ENCODE measurements around the gene FAM53A.

FAM53A gene

DNA sequence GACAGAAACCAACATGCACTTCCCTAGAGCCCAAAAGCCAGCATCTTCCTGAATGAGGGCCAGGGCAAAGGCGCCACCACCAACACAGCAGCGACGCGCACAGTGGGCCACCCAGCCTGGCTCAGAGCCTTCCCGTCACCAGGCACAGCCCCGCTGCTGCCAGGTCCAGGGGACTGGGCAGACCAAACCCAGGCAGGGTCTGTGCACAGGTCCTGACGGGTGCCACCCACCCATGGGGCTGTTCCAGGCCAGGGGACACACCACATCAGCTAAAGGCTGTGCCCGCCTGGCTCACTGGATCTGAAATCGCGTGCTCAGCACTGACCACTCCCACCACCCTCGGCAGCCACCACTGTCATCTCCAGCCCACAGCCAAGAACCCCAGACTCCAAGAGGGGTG, 13.8 kb downstream of the FAM53A start (continued):
- TF ChIP-seq ZNF521 (tag by site-specific recombination; IDR thresholded peaks at IDR 0.05) = no peak
- TF ChIP-seq PATZ1 (tag by site-specific recombination; IDR thresholded peaks at IDR 0.05) = no peak
- TF ChIP-seq, protein P1, sequence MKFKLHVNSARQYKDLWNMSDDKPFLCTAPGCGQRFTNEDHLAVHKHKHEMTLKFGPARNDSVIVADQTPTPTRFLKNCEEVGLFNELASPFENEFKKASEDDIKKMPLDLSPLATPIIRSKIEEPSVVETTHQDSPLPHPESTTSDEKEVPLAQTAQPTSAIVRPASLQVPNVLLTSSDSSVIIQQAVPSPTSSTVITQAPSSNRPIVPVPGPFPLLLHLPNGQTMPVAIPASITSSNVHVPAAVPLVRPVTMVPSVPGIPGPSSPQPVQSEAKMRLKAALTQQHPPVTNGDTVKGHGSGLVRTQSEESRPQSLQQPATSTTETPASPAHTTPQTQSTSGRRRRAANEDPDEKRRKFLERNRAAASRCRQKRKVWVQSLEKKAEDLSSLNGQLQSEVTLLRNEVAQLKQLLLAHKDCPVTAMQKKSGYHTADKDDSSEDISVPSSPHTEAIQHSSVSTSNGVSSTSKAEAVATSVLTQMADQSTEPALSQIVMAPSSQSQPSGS (tag by site-specific recombination; IDR thresholded peaks at IDR 0.05; ENCODE audit: low read depth) = no peak
- TF ChIP-seq ZNF10 (tag by site-specific recombination; IDR thresholded peaks at IDR 0.05) = no peak

- TF ChIP-seq, protein P2, sequence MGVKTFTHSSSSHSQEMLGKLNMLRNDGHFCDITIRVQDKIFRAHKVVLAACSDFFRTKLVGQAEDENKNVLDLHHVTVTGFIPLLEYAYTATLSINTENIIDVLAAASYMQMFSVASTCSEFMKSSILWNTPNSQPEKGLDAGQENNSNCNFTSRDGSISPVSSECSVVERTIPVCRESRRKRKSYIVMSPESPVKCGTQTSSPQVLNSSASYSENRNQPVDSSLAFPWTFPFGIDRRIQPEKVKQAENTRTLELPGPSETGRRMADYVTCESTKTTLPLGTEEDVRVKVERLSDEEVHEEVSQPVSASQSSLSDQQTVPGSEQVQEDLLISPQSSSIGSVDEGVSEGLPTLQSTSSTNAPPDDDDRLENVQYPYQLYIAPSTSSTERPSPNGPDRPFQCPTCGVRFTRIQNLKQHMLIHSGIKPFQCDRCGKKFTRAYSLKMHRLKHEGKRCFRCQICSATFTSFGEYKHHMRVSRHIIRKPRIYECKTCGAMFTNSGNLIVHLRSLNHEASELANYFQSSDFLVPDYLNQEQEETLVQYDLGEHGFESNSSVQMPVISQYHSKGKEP (tag by site-specific recombination; IDR thresholded peaks at IDR 0.05) = no peak
- TF ChIP-seq ZNF148 (tag by site-specific recombination; IDR thresholded peaks at IDR 0.05; ENCODE audit: borderline replicate concordance) (no peak), ZBTB21 (tag by site-specific recombination; IDR thresholded peaks at IDR 0.05) (no peak), ZNF214 (tag by site-specific recombination; IDR thresholded peaks at IDR 0.05; ENCODE audit: borderline replicate concordance) (no peak), ZNF324 (tag by site-specific recombination; IDR thresholded peaks at IDR 0.05) (no peak), YY1 (tag by site-specific recombination; IDR thresholded peaks at IDR 0.05) (no peak)
- TF ChIP-seq, protein P3, sequence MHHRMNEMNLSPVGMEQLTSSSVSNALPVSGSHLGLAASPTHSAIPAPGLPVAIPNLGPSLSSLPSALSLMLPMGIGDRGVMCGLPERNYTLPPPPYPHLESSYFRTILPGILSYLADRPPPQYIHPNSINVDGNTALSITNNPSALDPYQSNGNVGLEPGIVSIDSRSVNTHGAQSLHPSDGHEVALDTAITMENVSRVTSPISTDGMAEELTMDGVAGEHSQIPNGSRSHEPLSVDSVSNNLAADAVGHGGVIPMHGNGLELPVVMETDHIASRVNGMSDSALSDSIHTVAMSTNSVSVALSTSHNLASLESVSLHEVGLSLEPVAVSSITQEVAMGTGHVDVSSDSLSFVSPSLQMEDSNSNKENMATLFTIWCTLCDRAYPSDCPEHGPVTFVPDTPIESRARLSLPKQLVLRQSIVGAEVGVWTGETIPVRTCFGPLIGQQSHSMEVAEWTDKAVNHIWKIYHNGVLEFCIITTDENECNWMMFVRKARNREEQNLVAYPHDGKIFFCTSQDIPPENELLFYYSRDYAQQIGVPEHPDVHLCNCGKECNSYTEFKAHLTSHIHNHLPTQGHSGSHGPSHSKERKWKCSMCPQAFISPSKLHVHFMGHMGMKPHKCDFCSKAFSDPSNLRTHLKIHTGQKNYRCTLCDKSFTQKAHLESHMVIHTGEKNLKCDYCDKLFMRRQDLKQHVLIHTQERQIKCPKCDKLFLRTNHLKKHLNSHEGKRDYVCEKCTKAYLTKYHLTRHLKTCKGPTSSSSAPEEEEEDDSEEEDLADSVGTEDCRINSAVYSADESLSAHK (tag by site-specific recombination; IDR thresholded peaks at IDR 0.05) = no peak
- TF ChIP-seq, protein P4, sequence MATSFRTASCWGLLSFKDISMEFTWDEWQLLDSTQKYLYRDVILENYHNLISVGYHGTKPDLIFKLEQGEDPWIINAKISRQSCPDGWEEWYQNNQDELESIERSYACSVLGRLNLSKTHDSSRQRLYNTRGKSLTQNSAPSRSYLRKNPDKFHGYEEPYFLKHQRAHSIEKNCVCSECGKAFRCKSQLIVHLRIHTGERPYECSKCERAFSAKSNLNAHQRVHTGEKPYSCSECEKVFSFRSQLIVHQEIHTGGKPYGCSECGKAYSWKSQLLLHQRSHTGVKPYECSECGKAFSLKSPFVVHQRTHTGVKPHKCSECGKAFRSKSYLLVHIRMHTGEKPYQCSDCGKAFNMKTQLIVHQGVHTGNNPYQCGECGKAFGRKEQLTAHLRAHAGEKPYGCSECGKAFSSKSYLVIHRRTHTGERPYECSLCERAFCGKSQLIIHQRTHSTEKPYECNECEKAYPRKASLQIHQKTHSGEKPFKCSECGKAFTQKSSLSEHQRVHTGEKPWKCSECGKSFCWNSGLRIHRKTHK (tag by site-specific recombination; IDR thresholded peaks at IDR 0.05) = no peak
- TF ChIP-seq, protein P5, sequence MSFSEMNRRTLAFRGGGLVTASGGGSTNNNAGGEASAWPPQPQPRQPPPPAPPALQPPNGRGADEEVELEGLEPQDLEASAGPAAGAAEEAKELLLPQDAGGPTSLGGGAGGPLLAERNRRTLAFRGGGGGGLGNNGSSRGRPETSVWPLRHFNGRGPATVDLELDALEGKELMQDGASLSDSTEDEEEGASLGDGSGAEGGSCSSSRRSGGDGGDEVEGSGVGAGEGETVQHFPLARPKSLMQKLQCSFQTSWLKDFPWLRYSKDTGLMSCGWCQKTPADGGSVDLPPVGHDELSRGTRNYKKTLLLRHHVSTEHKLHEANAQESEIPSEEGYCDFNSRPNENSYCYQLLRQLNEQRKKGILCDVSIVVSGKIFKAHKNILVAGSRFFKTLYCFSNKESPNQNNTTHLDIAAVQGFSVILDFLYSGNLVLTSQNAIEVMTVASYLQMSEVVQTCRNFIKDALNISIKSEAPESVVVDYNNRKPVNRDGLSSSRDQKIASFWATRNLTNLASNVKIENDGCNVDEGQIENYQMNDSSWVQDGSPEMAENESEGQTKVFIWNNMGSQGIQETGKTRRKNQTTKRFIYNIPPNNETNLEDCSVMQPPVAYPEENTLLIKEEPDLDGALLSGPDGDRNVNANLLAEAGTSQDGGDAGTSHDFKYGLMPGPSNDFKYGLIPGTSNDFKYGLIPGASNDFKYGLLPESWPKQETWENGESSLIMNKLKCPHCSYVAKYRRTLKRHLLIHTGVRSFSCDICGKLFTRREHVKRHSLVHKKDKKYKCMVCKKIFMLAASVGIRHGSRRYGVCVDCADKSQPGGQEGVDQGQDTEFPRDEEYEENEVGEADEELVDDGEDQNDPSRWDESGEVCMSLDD (tag by site-specific recombination; IDR thresholded peaks at IDR 0.05) = no peak
- H3K36me3 ChIP-seq (ENCODE audit: control insufficient read depth in 2 of 2, insufficient read depth in 1 of 2, low read length in 2 of 2) = no peaks in the 10 kb centered on the region
- H3K9me3 ChIP-seq (ENCODE audit: control insufficient read depth, insufficient read depth, low read depth, low read length) = no peaks in the 10 kb centered on the region
- POLR2A ChIA-PET = no interaction called here
- no peak overlapping the region for H3K27ac ChIP-seq (ENCODE audit: extremely low read depth, low read depth, low read length)
- CTCF ChIA-PET = no interaction called here
- no peaks in the 10 kb centered on the region for H3K4me1 ChIP-seq (ENCODE audit: control insufficient read depth, insufficient read depth, low read length)
- H3K4me3 ChIP-seq (ENCODE audit: low read depth, low read length) = no peak overlapping the region
Observed at GRCh38 chr4:1669850-1670249, 14.3 kb downstream of the FAM53A start.

Measured in HEK293 (cell line).